ENCODE data around the gene RNF149. TPM values are rescaled to one million over a fixed set of nuclear protein-coding genes. Genes with fewer than 3 reads are reported as not detected.
"Not testable (repeated sequence)": the region's sequence is repeated elsewhere in the genome, so short reads cannot be mapped to it uniquely, and the experiment has no call there.

RNF149 gene
- total RNA-seq, 1 experiment from 2014 or later: 75.9 TPM

- no peak for DNase-seq (ENCODE audit: low read depth)
Measured at GRCh38 chr2:101262142-101262541, 46.4 kb downstream of the RNF149 start.

DNA sequence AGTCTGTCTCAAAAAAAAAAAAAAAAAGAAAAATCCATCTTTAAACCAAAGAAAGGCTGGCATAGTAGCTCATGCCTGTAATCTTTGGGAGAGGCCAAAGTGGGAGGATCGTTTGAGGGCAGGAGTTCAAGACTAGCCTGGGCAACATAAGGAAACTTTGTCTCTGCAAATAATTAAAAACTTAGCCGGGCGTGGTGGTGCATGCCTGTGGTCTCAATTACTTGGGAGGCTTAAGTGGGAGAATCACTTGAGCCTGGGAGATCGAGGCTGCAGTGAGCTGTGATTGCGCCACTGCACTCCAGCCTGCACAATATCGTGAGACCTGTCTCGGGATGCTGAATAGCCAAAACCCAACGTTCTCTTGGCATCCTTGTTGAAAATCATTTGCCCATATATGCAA is 49.7 kb downstream of the RNF149 start:
- DNase-seq (ENCODE audit: low read depth): no peak

DNA sequence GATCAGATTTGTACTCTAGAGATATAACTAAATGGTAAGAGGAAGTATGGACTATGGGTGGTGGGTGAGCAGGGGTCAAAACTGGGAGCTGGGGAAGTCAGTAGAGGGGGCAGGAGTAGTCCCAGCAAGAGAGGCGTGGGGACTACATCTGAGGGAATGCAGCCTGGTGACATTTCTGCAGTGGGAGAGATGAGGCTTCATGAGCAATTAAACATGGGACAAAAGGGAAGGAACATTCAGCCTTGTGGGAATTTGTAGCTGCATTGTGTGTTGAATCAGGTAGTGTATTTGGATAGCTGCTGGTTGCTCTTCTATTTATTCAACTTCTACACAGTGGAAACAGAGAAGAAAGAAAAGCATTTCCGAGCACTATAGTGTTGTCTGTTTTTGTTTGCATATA is 52.2 kb downstream of the RNF149 start:
- DNase-seq (ENCODE audit: low read depth): no peak

DNA sequence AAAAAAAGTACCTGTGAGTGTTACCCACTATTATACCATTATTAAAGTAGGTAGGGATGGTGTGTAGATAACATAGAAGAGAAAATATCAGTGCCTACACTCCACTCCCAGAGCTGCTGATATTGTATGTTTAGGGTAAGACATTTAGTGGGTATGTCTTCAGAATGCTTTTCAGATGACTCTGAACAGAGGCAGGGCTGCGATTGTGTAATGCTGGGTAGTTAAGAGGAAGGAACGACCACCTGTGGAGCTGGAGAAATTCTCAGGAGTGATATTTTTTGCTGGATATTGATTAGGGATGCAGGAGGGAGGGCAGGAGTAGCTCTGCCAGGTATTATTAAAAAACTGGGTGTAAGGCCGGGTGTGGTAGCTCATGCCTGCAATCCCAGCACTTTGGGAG is 53.0 kb downstream of the RNF149 start:
- no peak for DNase-seq (ENCODE audit: low read depth)

GRCh38 chr2:101253703-101254450 is 54.6 kb downstream of the RNF149 start:
- no peak for DNase-seq (ENCODE audit: low read depth)

- DNase-seq (ENCODE audit: low read depth): peak; percentile 39
Measured at GRCh38 chr2:101253013-101253702, 55.3 kb downstream of the RNF149 start.

GRCh38 chr2:101252408-101253012 is 56.0 kb downstream of the RNF149 start, which contains the start of gene CNOT11:
Gene CNOT11, plus strand, starts transcription at chr2:101252886. Its CDS starts 79 bp downstream, at chr2:101252965.
- peak; percentile 98 for DNase-seq (ENCODE audit: low read depth)

GRCh38 chr2:101251844-101252407 is 56.6 kb downstream of the RNF149 start:
- DNase-seq (ENCODE audit: low read depth): no peak

DNA sequence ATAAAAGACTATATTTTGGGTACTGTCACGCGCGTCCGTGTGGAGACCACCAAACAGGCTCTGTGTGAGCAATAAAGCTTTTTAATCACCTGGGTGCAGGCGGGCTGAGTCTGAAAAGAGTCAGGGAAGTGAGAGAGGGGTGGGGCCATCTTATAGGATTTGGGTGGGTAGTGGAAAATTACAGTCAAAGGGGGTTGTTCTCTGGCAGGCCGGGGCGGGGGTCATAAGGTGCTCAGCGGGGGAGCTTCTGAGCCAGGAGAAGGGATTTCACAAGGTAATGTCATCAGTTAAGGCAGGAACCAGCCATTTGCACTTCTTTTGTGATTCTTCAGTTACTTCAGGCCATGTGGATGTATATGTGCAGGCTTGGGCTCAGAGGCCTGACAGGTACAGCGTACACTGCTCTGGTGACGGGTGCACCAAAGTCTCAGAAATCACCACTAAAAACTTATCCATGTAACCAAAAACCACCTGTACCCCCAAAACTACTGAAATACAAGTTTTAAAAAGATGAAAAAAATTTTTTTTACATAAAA is 57.2 kb downstream of the RNF149 start:
- not testable (repeated sequence) for DNase-seq (ENCODE audit: low read depth)

GRCh38 chr2:101249826-101250225 is 58.7 kb downstream of the RNF149 start:
- DNase-seq (ENCODE audit: low read depth): no peak

DNA sequence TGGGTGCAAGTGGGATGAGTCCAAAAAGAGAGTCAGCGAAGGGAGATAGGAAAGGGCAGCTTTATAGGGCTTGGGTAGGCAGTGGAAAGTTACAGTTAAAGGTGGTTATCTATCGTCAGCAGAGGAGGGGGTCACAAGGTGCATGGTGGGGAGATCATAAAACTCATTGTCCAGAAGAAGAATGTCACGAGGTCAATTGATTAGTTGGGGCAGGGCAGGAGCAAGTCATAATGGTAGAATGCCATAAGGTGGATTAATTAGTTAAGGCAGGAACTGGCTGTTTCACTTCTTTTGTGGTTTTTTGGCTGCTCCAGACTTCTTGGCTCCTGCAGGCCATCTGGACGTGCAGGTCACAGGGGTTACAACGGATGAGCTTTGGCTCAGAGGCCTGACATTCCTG is 59.7 kb downstream of the RNF149 start:
- not testable (repeated sequence) for DNase-seq (ENCODE audit: low read depth)

DNA sequence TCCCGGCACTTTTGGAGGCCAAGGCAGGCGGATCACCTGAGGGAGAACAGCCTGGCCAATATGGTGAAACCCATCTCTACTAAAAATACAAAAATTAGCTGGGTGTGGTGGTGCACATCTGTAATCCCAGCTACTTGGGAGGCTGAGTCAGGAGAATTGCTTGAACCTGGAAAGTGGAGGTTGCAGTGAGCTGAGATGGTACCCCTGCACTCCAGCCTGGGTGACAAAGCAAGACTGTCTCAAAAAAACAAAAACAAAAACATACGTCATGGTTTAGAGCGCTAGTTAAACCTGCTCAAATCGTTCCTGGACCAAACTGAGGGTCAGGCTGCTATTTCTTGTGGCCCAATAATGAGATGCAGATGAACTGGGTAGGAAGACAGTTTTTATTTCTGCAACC is 63.0 kb downstream of the RNF149 start:
- not testable (repeated sequence) for DNase-seq (ENCODE audit: low read depth)

GRCh38 chr2:101244899-101245298 is 63.6 kb downstream of the RNF149 start:
- not testable (repeated sequence) for DNase-seq (ENCODE audit: low read depth)

DNA sequence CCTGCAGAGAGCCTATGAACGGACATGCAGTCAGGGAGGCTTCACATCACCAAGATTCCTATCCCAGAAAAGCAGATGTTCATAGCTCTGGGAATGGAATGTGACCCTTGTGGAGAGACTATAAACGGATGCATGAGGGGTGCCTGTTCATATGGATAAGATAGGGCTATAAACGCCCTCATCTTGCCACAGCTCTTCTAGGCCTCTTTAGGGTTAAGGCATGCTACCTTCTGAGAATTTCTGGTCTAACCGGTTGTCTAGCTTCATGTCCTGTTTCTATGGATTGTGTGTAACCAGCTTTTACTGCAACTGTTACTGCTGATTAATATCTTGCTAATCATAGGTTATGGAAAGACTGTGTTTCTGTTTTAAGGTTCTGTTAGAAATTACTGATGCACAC is 64.1 kb downstream of the RNF149 start:
- DNase-seq (ENCODE audit: low read depth): not testable (repeated sequence)

GRCh38 chr2:101241158-101241557 is 67.3 kb downstream of the RNF149 start:
- no peak for DNase-seq (ENCODE audit: low read depth)

- peak; percentile 25 for DNase-seq (ENCODE audit: low read depth)
Measured at GRCh38 chr2:101240694-101241093, 67.8 kb downstream of the RNF149 start.

DNA sequence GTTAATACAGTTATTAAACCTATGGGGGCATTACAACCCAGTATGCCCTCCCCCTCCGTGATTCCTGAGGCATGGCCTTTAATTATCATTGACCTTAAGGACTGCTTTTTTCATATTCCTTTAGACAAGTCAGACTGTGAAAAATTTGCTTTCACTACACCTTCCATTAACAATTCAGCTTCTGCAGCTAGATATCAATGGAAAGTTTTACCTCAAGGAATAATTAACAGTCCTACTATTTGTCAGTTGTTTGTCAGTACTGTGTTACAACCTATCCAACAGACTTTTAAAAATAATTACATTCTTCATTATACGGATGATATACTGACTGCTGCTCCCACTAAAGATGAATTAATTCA is 68.8 kb downstream of the RNF149 start:
- DNase-seq (ENCODE audit: low read depth): not testable (repeated sequence)

GRCh38 chr2:101238930-101239759 is 69.4 kb downstream of the RNF149 start:
- no peak for DNase-seq (ENCODE audit: low read depth)

GRCh38 chr2:101237944-101238343 is 70.6 kb downstream of the RNF149 start:
- DNase-seq (ENCODE audit: low read depth): not testable (repeated sequence)

GRCh38 chr2:101235956-101236355 is 72.5 kb downstream of the RNF149 start:
- not testable (repeated sequence) for DNase-seq (ENCODE audit: low read depth)

Measured in LHCN-M2 (cell line).